Lower leg skin (tissue), 4 donors: ENCODE results near the gene HAAO. TPM values are rescaled to one million over a fixed set of nuclear protein-coding genes. Genes with fewer than 3 reads are reported as not detected.

Experiments
- DNase-seq, 2 donors: peaks; one replicate each; pipeline ENCODE4 v3.0.0-alpha.2; 2019; ENCODE audit warnings: low spot score in 2 of 2
- H3K4me3 ChIP-seq: fragments of 200-600 bp; sonication (generic); 2 replicates; pipeline ENCODE4 v1.5.1; 2017; ENCODE audit warnings: mild to moderate bottlenecking, low read depth; ENCODE audit not compliant: poor library complexity, severe bottlenecking
- CTCF ChIP-seq, 3 donors: fragments of 450-650 bp; IDR thresholded peaks; one replicate each; pipeline ENCODE4 v1.5.1; 2016; ENCODE audit warnings: antibody characterized with exemption in 3 of 3, mild to moderate bottlenecking in 3 of 3, moderate library complexity in 2 of 3
- POLR2A ChIP-seq, 2 donors: fragments of 450-650 bp; IDR thresholded peaks; one replicate each; pipeline ENCODE4 v1.6.1; 2016 to 2017; ENCODE audit warnings: antibody characterized with exemption in 2 of 2, mild to moderate bottlenecking in 1 of 2, moderate library complexity in 1 of 2
- WGBS, 2 donors: methylation state at CpG; one replicate each; pipeline ENCODE4 v1.1.5; 2018; 5-methylcytosine and 5-hydroxymethylcytosine counted together
- intact Hi-C: fragments of 100-400 bp; cut with DNase I; formaldehyde crosslinking; loops from one replicate; pipeline ENCODE4 v1.15.0; 2023; ENCODE audit warnings: low total_unique reads
- total RNA-seq, 4 donors: library from RNA; depleted of rRNA; stranded (reverse); fragments of >200 nt; gene quantifications; one replicate each; pipeline ENCODE4 v1.1.0, GENCODE V29; 2016

The HAAO gene
- total RNA-seq = 1 to 10 TPM; 1.7 to 4.3 (median 3.3) TPM

- WGBS, 2 donors = 0 to 4% methylated on average over 14 to 50 of the region's 75 CpGs
- intact Hi-C loops = no loop called here
- TF ChIP-seq CTCF (IDR thresholded peaks at IDR 0.05) (no peak), POLR2A (IDR thresholded peaks at IDR 0.05) (no peak)
- DNase-seq = peak in 1 of 2 donors; percentile 91
- peak within 1 kb of the TSS; percentile 47 for H3K4me3 ChIP-seq
Observed at GRCh38 chr2:42792583-42793333, at the start of gene HAAO. TSS of gene HAAO (minus strand) at chr2:42792583. CDS start at chr2:42792536, 47 bp downstream.

GRCh38 chr2:42841344-42841743, 49.0 kb upstream of the HAAO start:
- WGBS, 2 donors = 67 to 74% methylated on average over 5 of the region's 5 CpGs
- intact Hi-C loops = no loop called here
- TF ChIP-seq CTCF (IDR thresholded peaks at IDR 0.05) = no peak
- TF ChIP-seq POLR2A (IDR thresholded peaks at IDR 0.05) = no peak
- DNase-seq = peak in 1 of 2 donors; percentile 79
- H3K4me3 ChIP-seq = no peak overlapping the region

DNA sequence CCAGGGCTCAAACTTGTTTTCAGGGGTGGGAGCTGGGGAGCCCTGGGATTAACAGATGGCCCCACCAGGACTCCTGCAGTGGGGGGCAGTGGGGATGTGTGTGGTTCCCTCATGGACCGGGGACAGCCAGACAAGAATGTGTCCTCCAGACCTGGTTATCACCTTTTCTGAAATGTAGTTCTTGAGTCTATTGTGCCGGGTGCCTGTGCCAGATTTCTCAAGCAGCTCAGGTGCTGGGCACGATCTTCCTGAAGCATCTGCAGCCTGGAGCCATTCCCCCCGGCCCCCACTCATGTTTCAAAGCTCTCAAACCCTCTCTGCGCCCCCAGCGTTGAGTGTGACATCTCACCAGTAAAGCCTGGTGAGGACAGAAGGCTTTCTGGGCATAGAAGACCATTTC, 48.4 kb upstream of the HAAO start:
- H3K4me3 ChIP-seq = no peak overlapping the region
- intact Hi-C loops = no loop called here
- TF ChIP-seq POLR2A (IDR thresholded peaks at IDR 0.05) (no peak), CTCF (IDR thresholded peaks at IDR 0.05) (no peak)
- 64 to 66% methylated on average over 6 of the region's 6 CpGs for WGBS, 2 donors
- peak in 1 of 2 donors; percentile 76 for DNase-seq

- intact Hi-C loops = no loop called here
- no peak overlapping the region for H3K4me3 ChIP-seq
- TF ChIP-seq CTCF (IDR thresholded peaks at IDR 0.05) = no peak
- no peak for TF ChIP-seq POLR2A (IDR thresholded peaks at IDR 0.05)
- DNase-seq = peak in 1 of 2 donors; percentile 42
- WGBS, 2 donors = 50 to 51% methylated on average over 4 of the region's 4 CpGs
Observed at GRCh38 chr2:42839809-42840501, 47.6 kb upstream of the HAAO start.

- TF ChIP-seq POLR2A (IDR thresholded peaks at IDR 0.05) = no peak
- no peak for TF ChIP-seq CTCF (IDR thresholded peaks at IDR 0.05)
- intact Hi-C loops = no loop called here
- WGBS, 2 donors = 97 to 98% methylated on average over 5 of the region's 5 CpGs
- DNase-seq = peak in 1 of 2 donors; percentile 68
- H3K4me3 ChIP-seq = no peak overlapping the region
Observed at GRCh38 chr2:42838133-42838532, 45.8 kb upstream of the HAAO start.
